GM12878 (cell line): ENCODE data around the gene SCNN1B. TPM values are rescaled to one million over a fixed set of nuclear protein-coding genes. Genes with fewer than 3 reads are reported as not detected.
A peak's percentile ranks its signal among the peaks of the same experiment; 100 is the strongest.

Source experiments
- BCL11A ChIP-seq: IDR thresholded peaks from 2 replicates; pipeline ENCODE4 v1.6.1; 2011; ENCODE audit warnings: low read depth, low read length
- BRCA1 ChIP-seq: IDR thresholded peaks from 2 replicates; pipeline ENCODE4 v1.6.1; 2011; ENCODE audit warnings: low read depth, low read length, improper control_type of control experiment
- CREB1 ChIP-seq: IDR thresholded peaks from 2 replicates; pipeline ENCODE4 v1.6.1; 2012; ENCODE audit warnings: low read depth, mild to moderate bottlenecking, inconsistent platforms
- GATAD2B ChIP-seq: fragments of 450-650 bp; conservative IDR thresholded peaks from 2 replicates; pipeline ENCODE4 v1.6.1; 2017; ENCODE audit warnings: low read depth, mild to moderate bottlenecking, moderate library complexity
- IKZF1 ChIP-seq: fragments of 450-650 bp; conservative IDR thresholded peaks from 2 replicates; pipeline ENCODE4 v1.6.1; 2017; ENCODE audit warnings: antibody characterized with exemption, mild to moderate bottlenecking
- JUNB ChIP-seq: IDR thresholded peaks from 2 replicates; pipeline ENCODE4 v1.6.1; 2016; ENCODE audit warnings: antibody characterized with exemption, mild to moderate bottlenecking
- KLF5 ChIP-seq: fragments of 450-650 bp; IDR thresholded peaks from 2 replicates; pipeline ENCODE4 v1.6.1; 2014; ENCODE audit warnings: mild to moderate bottlenecking; ENCODE audit not compliant: partially characterized antibody
- MTA2 ChIP-seq: fragments of 450-650 bp; IDR thresholded peaks from 2 replicates; pipeline ENCODE4 v1.6.1; 2016; ENCODE audit warnings: low read depth, mild to moderate bottlenecking, moderate library complexity
- NFIC ChIP-seq: IDR thresholded peaks from 2 replicates; pipeline ENCODE4 v1.6.1; 2012; ENCODE audit warnings: low read depth, mild to moderate bottlenecking, inconsistent platforms, low read length, moderate library complexity
- PAX8 ChIP-seq: fragments of 450-650 bp; IDR thresholded peaks from 2 replicates; pipeline ENCODE4 v1.6.1; 2017; ENCODE audit warnings: mild to moderate bottlenecking, moderate library complexity
- RAD21 ChIP-seq: IDR thresholded peaks from 2 replicates; pipeline ENCODE4 v1.6.1; 2011; ENCODE audit warnings: mild to moderate bottlenecking, low read depth, low read length, moderate library complexity; ENCODE audit not compliant: insufficient read depth
- RELA ChIP-seq: fragments of 450-650 bp; IDR thresholded peaks from 2 replicates; pipeline ENCODE4 v1.8.0; 2014; ENCODE audit warnings: borderline replicate concordance; ENCODE audit not compliant: partially characterized antibody
- SMAD1 ChIP-seq: fragments of 450-650 bp; IDR thresholded peaks from 2 replicates; pipeline ENCODE4 v1.6.1; 2018; ENCODE audit warnings: mild to moderate bottlenecking, low read depth; ENCODE audit not compliant: partially characterized antibody
- SPI1 ChIP-seq: IDR thresholded peaks from 2 replicates; pipeline ENCODE4 v1.6.1; 2011; ENCODE audit warnings: low read depth, mild to moderate bottlenecking, low read length, moderate library complexity, borderline replicate concordance; ENCODE audit not compliant: insufficient read depth
- TCF12 ChIP-seq: IDR thresholded peaks from 2 replicates; pipeline ENCODE4 v1.6.1; 2011; ENCODE audit warnings: low read depth, mild to moderate bottlenecking, low read length
- WRNIP1 ChIP-seq: IDR thresholded peaks from 2 replicates; pipeline ENCODE4 v1.6.1; 2011; ENCODE audit warnings: low read depth, low read length, improper control_type of control experiment, borderline replicate concordance
- ZBED1 ChIP-seq: IDR thresholded peaks from 2 replicates; pipeline ENCODE4 v1.6.1; 2016; ENCODE audit warnings: borderline replicate concordance
- ZNF207 ChIP-seq: fragments of 450-650 bp; IDR thresholded peaks from 2 replicates; pipeline ENCODE4 v1.6.1; 2014; ENCODE audit warnings: antibody characterized with exemption, mild to moderate bottlenecking, borderline replicate concordance
- ZNF622 ChIP-seq: fragments of 450-650 bp; IDR thresholded peaks from 2 replicates; pipeline ENCODE4 v1.6.1; 2017; ENCODE audit warnings: mild to moderate bottlenecking, inconsistent platforms
- polyA plus RNA-seq, 11 experiments: library from polyadenylated mRNA; depleted of rRNA in 4 of 11; unstranded in 6 of 11; stranded (reverse) in 5 of 11; fragments of >200 nt; fragmentation: Nextera tagmentation in 4 of 11; fragmentation: Illumina TruSeq in 1 of 11; extraction: Ambion mirVana in 4 of 11; extraction: Trizol in 1 of 11; gene quantifications; 1 replicate in 1 of 11; 2 replicates in 10 of 11; pipeline versions ENCODE4 v1.2.1 to v1.2.3, GENCODE V29; 2011 to 2016; ENCODE audit warnings: inconsistent platforms in 2 of 11, missing spikeins in 2 of 11, low read depth in 1 of 11
- total RNA-seq, 4 experiments: library from RNA; depleted of rRNA in 3 of 4; stranded (reverse); fragments of >200 nt in 3 of 4; fragmentation: Illumina TruSeq in 1 of 4; extraction: Trizol in 1 of 4; gene quantifications; 2 replicates each; pipeline versions ENCODE4 v1.2.1 to v1.2.3, GENCODE V29; 2013 to 2021
- TF ChIP-seq, protein P1 (sequence below): fragments of 450-650 bp; IDR thresholded peaks from 2 replicates; pipeline ENCODE4 v1.6.1; 2014; ENCODE audit warnings: mild to moderate bottlenecking
- TF ChIP-seq, protein P2 (sequence below): fragments of 450-650 bp; IDR thresholded peaks from 2 replicates; pipeline ENCODE4 v1.6.1; 2016; ENCODE audit warnings: mild to moderate bottlenecking
- TF ChIP-seq, protein P3 (sequence below): IDR thresholded peaks from 2 replicates; pipeline ENCODE4 v1.6.1; 2012; ENCODE audit warnings: mild to moderate bottlenecking, low read depth, low read length
- TF ChIP-seq, protein P4 (sequence below), 3 experiments: IDR thresholded peaks in 2 of 3; conservative IDR thresholded peaks in 1 of 3; 2 replicates each; pipeline ENCODE4 v1.5.1; 2011; ENCODE audit warnings: low read depth in 3 of 3, low read length in 3 of 3, mild to moderate bottlenecking in 3 of 3, control low read depth in 2 of 3, moderate library complexity in 2 of 3, inconsistent platforms in 1 of 3, mixed read lengths in 1 of 3; ENCODE audit not compliant: control insufficient read depth in 2 of 3, insufficient read depth in 1 of 3; ENCODE audit errors: extremely low read depth in 1 of 3

Gene SCNN1B
- total and polyA plus RNA-seq, 10 of the 15 experiments (the other 5 are each of a cell fraction or from before 2014, with no cell fraction given) = 0.28 to 1.5 (median 0.64) TPM

DNA sequence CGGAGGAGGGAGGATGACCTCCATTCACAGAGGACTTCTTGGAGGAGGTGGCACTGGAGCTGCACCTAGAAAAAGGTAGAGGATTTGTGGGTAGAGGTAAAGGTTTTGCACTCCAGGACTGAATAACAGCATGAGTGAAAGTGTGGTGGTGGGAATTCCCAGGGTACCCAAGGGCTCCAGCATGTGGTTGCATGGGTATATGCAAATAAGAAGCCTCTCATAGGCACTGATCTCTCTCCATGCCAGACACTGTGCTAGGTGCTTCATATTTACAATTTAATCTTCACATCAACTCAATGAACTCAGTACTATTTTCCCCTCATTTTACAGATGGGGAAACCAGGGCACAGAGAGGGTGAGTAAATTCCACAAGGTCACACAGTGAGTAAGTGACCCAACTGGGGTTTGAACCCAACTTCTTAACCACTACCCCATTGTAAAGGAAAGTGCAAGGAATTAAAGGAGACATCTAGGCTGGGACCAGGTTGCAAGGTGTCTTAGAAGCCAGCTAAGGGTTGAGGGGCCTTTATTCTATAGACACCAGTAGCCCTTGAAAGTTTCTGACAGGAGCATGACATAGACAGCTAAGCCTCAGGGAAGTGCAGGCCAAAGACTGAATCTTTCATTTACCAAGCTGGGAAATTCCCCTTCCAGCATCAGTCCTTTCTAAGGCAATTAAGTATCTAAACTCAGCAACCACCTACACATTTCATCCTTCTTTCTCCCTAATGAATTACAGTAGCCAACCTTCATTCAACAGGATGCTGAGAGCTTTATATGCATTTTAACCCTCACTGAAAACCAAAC, 21.3 kb downstream of the SCNN1B start (continued):
- TF ChIP-seq SMAD1 = no peak
- TF ChIP-seq GATAD2B = 0 out of 2 replicates have a peak, but pooled peaks have one; percentile 21
- TF ChIP-seq, protein P1, sequence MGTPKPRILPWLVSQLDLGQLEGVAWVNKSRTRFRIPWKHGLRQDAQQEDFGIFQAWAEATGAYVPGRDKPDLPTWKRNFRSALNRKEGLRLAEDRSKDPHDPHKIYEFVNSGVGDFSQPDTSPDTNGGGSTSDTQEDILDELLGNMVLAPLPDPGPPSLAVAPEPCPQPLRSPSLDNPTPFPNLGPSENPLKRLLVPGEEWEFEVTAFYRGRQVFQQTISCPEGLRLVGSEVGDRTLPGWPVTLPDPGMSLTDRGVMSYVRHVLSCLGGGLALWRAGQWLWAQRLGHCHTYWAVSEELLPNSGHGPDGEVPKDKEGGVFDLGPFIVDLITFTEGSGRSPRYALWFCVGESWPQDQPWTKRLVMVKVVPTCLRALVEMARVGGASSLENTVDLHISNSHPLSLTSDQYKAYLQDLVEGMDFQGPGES = no peak
- TF ChIP-seq MTA2 = peak; percentile 96
- TF ChIP-seq, protein P2, sequence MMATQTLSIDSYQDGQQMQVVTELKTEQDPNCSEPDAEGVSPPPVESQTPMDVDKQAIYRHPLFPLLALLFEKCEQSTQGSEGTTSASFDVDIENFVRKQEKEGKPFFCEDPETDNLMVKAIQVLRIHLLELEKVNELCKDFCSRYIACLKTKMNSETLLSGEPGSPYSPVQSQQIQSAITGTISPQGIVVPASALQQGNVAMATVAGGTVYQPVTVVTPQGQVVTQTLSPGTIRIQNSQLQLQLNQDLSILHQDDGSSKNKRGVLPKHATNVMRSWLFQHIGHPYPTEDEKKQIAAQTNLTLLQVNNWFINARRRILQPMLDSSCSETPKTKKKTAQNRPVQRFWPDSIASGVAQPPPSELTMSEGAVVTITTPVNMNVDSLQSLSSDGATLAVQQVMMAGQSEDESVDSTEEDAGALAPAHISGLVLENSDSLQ = peak; percentile 22; the same call in 1 of the 2 replicates
- TF ChIP-seq, protein P3, sequence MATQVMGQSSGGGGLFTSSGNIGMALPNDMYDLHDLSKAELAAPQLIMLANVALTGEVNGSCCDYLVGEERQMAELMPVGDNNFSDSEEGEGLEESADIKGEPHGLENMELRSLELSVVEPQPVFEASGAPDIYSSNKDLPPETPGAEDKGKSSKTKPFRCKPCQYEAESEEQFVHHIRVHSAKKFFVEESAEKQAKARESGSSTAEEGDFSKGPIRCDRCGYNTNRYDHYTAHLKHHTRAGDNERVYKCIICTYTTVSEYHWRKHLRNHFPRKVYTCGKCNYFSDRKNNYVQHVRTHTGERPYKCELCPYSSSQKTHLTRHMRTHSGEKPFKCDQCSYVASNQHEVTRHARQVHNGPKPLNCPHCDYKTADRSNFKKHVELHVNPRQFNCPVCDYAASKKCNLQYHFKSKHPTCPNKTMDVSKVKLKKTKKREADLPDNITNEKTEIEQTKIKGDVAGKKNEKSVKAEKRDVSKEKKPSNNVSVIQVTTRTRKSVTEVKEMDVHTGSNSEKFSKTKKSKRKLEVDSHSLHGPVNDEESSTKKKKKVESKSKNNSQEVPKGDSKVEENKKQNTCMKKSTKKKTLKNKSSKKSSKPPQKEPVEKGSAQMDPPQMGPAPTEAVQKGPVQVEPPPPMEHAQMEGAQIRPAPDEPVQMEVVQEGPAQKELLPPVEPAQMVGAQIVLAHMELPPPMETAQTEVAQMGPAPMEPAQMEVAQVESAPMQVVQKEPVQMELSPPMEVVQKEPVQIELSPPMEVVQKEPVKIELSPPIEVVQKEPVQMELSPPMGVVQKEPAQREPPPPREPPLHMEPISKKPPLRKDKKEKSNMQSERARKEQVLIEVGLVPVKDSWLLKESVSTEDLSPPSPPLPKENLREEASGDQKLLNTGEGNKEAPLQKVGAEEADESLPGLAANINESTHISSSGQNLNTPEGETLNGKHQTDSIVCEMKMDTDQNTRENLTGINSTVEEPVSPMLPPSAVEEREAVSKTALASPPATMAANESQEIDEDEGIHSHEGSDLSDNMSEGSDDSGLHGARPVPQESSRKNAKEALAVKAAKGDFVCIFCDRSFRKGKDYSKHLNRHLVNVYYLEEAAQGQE = no peak
- no peak for TF ChIP-seq KLF5
- peak; percentile 67; the same call in 1 of the 2 replicates for TF ChIP-seq BCL11A
- TF ChIP-seq BRCA1 = no peak
- no peak for TF ChIP-seq PAX8
- TF ChIP-seq RELA = peak; percentile 72
- TF ChIP-seq, protein P4, sequence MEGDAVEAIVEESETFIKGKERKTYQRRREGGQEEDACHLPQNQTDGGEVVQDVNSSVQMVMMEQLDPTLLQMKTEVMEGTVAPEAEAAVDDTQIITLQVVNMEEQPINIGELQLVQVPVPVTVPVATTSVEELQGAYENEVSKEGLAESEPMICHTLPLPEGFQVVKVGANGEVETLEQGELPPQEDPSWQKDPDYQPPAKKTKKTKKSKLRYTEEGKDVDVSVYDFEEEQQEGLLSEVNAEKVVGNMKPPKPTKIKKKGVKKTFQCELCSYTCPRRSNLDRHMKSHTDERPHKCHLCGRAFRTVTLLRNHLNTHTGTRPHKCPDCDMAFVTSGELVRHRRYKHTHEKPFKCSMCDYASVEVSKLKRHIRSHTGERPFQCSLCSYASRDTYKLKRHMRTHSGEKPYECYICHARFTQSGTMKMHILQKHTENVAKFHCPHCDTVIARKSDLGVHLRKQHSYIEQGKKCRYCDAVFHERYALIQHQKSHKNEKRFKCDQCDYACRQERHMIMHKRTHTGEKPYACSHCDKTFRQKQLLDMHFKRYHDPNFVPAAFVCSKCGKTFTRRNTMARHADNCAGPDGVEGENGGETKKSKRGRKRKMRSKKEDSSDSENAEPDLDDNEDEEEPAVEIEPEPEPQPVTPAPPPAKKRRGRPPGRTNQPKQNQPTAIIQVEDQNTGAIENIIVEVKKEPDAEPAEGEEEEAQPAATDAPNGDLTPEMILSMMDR (IDR thresholded peaks at IDR 0.05 in 2 of 3, conservative IDR thresholded peaks at IDR 0.05 in 1 of 3; ENCODE audit: control insufficient read depth in 2 of 3, extremely low read depth in 1 of 3, insufficient read depth in 1 of 3, low read depth in 3 of 3, low read length in 3 of 3) = no peak
- no peak for TF ChIP-seq ZBED1
- TF ChIP-seq CREB1 = no peak
- no peak for TF ChIP-seq JUNB
- TF ChIP-seq WRNIP1 = no peak
- no peak for TF ChIP-seq ZNF207
- TF ChIP-seq IKZF1 = peak; percentile 91
- TF ChIP-seq NFIC = no peak
- no peak for TF ChIP-seq SPI1
- no peak for TF ChIP-seq TCF12
- no peak for TF ChIP-seq ZNF622
- TF ChIP-seq RAD21 = no peak
